Esophagus muscularis mucosa (tissue), 3 donors: ENCODE results near the gene TGIF2LX.
"Not testable (repeated sequence)": the region's sequence is repeated elsewhere in the genome, so short reads cannot be mapped to it uniquely, and the experiment has no call there.

Source experiments
- CTCF ChIP-seq, 3 experiments: fragments of 200-600 bp in 2 of 3; fragments of 450-650 bp in 1 of 3; sonication (generic) in 2 of 3; IDR thresholded peaks; one replicate each; pipeline ENCODE4 v1.5.1; 2017 to 2019; ENCODE audit warnings: antibody characterized with exemption in 3 of 3, mild to moderate bottlenecking in 2 of 3, moderate library complexity in 1 of 3
- POLR2A ChIP-seq: fragments of 450-650 bp; IDR thresholded peaks from one replicate; pipeline ENCODE4 v1.6.1; 2017; ENCODE audit warnings: antibody characterized with exemption, moderate library complexity, mild to moderate bottlenecking, low read depth

- TF ChIP-seq POLR2A; CTCF (IDR thresholded peaks at IDR 0.05): not testable (repeated sequence)
These were observed 21.4 kb downstream of the TGIF2LX start for GRCh38 chrX:89943077-89943476.
